T-cell (primary cell): ENCODE measurements around the gene CFLAR. TPM values are rescaled to one million over a fixed set of nuclear protein-coding genes. Genes with fewer than 3 reads are reported as not detected.

Source experiments
- ATAC-seq, 4 experiments: fragments of 200-7000 bp in 3 of 4; fragments of 150-1000 bp in 1 of 4; cut with Tn5 transposase; replicated peaks in 1 of 4; 1 replicate in 3 of 4; 2 replicates in 1 of 4; pipeline ENCODE4 v1.10.0; 2021; ENCODE audit warnings: moderate library complexity in 3 of 4, mild to moderate bottlenecking in 2 of 4, moderate number of reproducible peaks in 1 of 4
- CTCF ChIA-PET, 2 donors: fragments of 300-600 bp; sonication (Branson Sonifier 250); formaldehyde crosslinking; loops; one replicate each; lab custom pipeline; 2022; ENCODE audit warnings: antibody characterized with exemption in 2 of 2; lab: Charles Lee
- POLR2A ChIA-PET, 2 donors: fragments of 300-600 bp; sonication (Branson Sonifier 250); formaldehyde crosslinking; loops; one replicate each; lab custom pipeline; 2022; ENCODE audit warnings: antibody characterized with exemption in 2 of 2; lab: Charles Lee
- DNase-seq, 35 experiments: peaks; one replicate each; pipeline versions ENCODE4 v3.0.0 to v3.0.0-alpha.2; 2013 to 2023
- H3K27ac ChIP-seq: one replicate; pipeline ENCODE4 v1.5.1; 2013; ENCODE audit warnings: low read length
- H3K27me3 ChIP-seq, 2 experiments: replicated peaks in 1 of 2; 1 replicate in 1 of 2; 2 replicates in 1 of 2; pipeline versions ENCODE4 v1.6.1 to v1.7.0; 2013; ENCODE audit warnings: low read length in 1 of 2, mixed read lengths in 1 of 2; ENCODE audit not compliant: control insufficient read depth in 2 of 2, insufficient read depth in 2 of 2; ENCODE audit errors: extremely low read depth in 1 of 2
- H3K36me3 ChIP-seq, 2 donors: 1 replicate in 1 of 2; 2 replicates in 1 of 2; pipeline versions ENCODE4 v1.6.1 to v1.7.0; 2013; ENCODE audit warnings: low read length in 1 of 2; ENCODE audit not compliant: control insufficient read depth in 2 of 2, insufficient read depth in 1 of 2; ENCODE audit errors: extremely low read depth in 1 of 2
- H3K4me1 ChIP-seq, 2 experiments: 1 replicate in 1 of 2; 2 replicates in 1 of 2; pipeline versions ENCODE4 v1.6.1 to v1.7.0; 2013; ENCODE audit warnings: low read length in 2 of 2, mixed read lengths in 1 of 2; ENCODE audit not compliant: insufficient read depth in 2 of 2, control insufficient read depth in 1 of 2; ENCODE audit errors: extremely low read depth in 1 of 2
- H3K4me3 ChIP-seq, 2 donors: 1 replicate in 1 of 2; 2 replicates in 1 of 2; pipeline versions ENCODE4 v1.5.1 to v1.7.0; 2013; ENCODE audit warnings: mild to moderate bottlenecking in 2 of 2, low read length in 1 of 2, moderate library complexity in 1 of 2; ENCODE audit not compliant: control insufficient read depth in 1 of 2; ENCODE audit errors: extremely low read depth in 1 of 2
- H3K9me3 ChIP-seq: 2 replicates; pipeline ENCODE4 v1.7.0; 2013
- H3K27ac Mint-ChIP-seq, 2 donors: one replicate each; pipeline ENCODE4 v1.8.0; 2020 to 2021; ENCODE audit warnings: mild to moderate bottlenecking in 2 of 2, mixed read lengths in 2 of 2
- H3K27me3 Mint-ChIP-seq, 2 donors: one replicate each; pipeline ENCODE4 v1.8.0; 2021 to 2022; ENCODE audit warnings: mixed read lengths in 2 of 2
- H3K36me3 Mint-ChIP-seq: one replicate; pipeline ENCODE4 v1.8.0; 2021; ENCODE audit warnings: mixed read lengths
- H3K4me1 Mint-ChIP-seq, 3 donors: one replicate each; pipeline ENCODE4 v1.8.0; 2020 to 2022; ENCODE audit warnings: mixed read lengths in 3 of 3, mild to moderate bottlenecking in 1 of 3
- H3K4me3 Mint-ChIP-seq, 3 donors: one replicate each; pipeline ENCODE4 v1.8.0; 2020 to 2022; ENCODE audit warnings: mild to moderate bottlenecking in 3 of 3, mixed read lengths in 3 of 3, moderate library complexity in 3 of 3
- H3K9me3 Mint-ChIP-seq, 3 donors: one replicate each; pipeline ENCODE4 v1.8.0; 2020 to 2022; ENCODE audit warnings: mixed read lengths in 3 of 3
- WGBS: methylation state at CpG from one replicate; pipeline ENCODE4 v1.1.5; 2013; ENCODE audit warnings: missing lambda C conversion rate; ENCODE audit not compliant: insufficient coverage; 5-methylcytosine and 5-hydroxymethylcytosine counted together
- total RNA-seq, 35 experiments: library from RNA in 6 of 35; stranded (reverse) in 6 of 35; fragments of 120-200 nt in 1 of 35; gene quantifications; one replicate each; pipeline versions ENCODE4 v1.2.1 to v1.2.4 and lab custom pipeline; 2013 to 2026

The CFLAR gene
- total RNA-seq, 5 donors from 2014 or later (not counting 1 experiment from before 2014, with no cell fraction given): 188 to 217 (median 208) TPM

GRCh38 chr2:201128933-201129505 is 13.1 kb downstream of the CFLAR start:
- Histone ChIP-seq H3K36me3 (peaks cover 0 to 18% of the 10 kb centered on the region in 2 donors), H3K27me3 (no peaks in the 10 kb centered on the region), H3K27ac (peak overlapping the region; percentile 97), H3K4me1 (peaks cover 76 to 87% of the 10 kb centered on the region in 2 experiments), H3K9me3 (no peaks in the 10 kb centered on the region), H3K4me3 (peak overlapping the region in 1 of 2 donors; percentile 20)
- Mint-ChIP-seq H3K27ac (peak overlapping the region; percentile 99 to 100), H3K36me3 (peaks cover 21% of the 10 kb centered on the region), H3K4me3 (peak overlapping the region; percentile 53 to 76 (median 65)), H3K27me3 (no peaks in the 10 kb centered on the region), H3K4me1 (peaks cover 87% of the 10 kb centered on the region in 3 donors), H3K9me3 (no peaks in the 10 kb centered on the region)
- ATAC-seq (no peak), DNase-seq (peak in 1 of 35 experiments; percentile 49)
- POLR2A ChIA-PET: interaction anchor here (0.6 to 1.2 kb wide), 4 partner anchors 11 to 131 kb away, joined by 4 to 13 read pairs (median 6); partner anchors contain the start of gene CFLAR (in 1 of the 2)
- CTCF ChIA-PET: interaction anchor here in 1 of 2 donors (0.7 to 2.1 kb wide), 6 partner anchors 9 to 103 kb away, joined by 3 to 8 read pairs (median 5); partner anchors contain the start of genes CASP10 and CFLAR
- 22% methylated on average over 1 of the region's 4 CpGs for WGBS

GRCh38 chr2:201130524-201131186 is 14.7 kb downstream of the CFLAR start:
- peaks cover 29% of the 10 kb centered on the region for H3K36me3 Mint-ChIP-seq
- ATAC-seq: peak; percentile 68 to 74 (median 72)
- Histone ChIP-seq H3K4me3 (peak overlapping the region in 1 of 2 donors; percentile 8), H3K27me3 (no peaks in the 10 kb centered on the region), H3K36me3 (peaks cover 6 to 30% of the 10 kb centered on the region in 2 donors), H3K27ac (peak overlapping the region; percentile 97), H3K9me3 (no peaks in the 10 kb centered on the region), H3K4me1 (peaks cover 60 to 71% of the 10 kb centered on the region in 2 experiments)
- peak overlapping the region; percentile 54 to 73 (median 71) for H3K4me3 Mint-ChIP-seq
- 23% methylated on average over 3 of the region's 3 CpGs for WGBS
- no peaks in the 10 kb centered on the region for H3K9me3 Mint-ChIP-seq
- peak in 13 of 35 experiments; percentile 8 to 68 (median 34) for DNase-seq
- H3K27ac Mint-ChIP-seq: peak overlapping the region; percentile 99 to 100
- CTCF ChIA-PET: interaction anchor here (0.6 to 3.1 kb wide), 10 partner anchors 8 to 1138 kb away, joined by 3 to 9 read pairs (median 4); partner anchors contain the start of gene CFLAR (in 1 of the 2)
- peaks cover 76 to 80% (median 77%) of the 10 kb centered on the region in 3 donors for H3K4me1 Mint-ChIP-seq
- POLR2A ChIA-PET: interaction anchor here (0.5 to 2.3 kb wide), 7 partner anchors 11 to 279 kb away, joined by 3 to 20 read pairs (median 4); partner anchors contain the start of gene CFLAR (in 1 of the 2)
- H3K27me3 Mint-ChIP-seq: no peaks in the 10 kb centered on the region

GRCh38 chr2:201132518-201132917 is 16.6 kb downstream of the CFLAR start:
- Histone ChIP-seq H3K4me1 (peaks cover 44 to 56% of the 10 kb centered on the region in 2 experiments), H3K9me3 (no peaks in the 10 kb centered on the region), H3K4me3 (no peak overlapping the region), H3K36me3 (peaks cover 7 to 48% of the 10 kb centered on the region in 2 donors), H3K27me3 (no peaks in the 10 kb centered on the region), H3K27ac (peak overlapping the region; percentile 97)
- peaks cover 62 to 74% (median 67%) of the 10 kb centered on the region in 3 donors for H3K4me1 Mint-ChIP-seq
- H3K4me3 Mint-ChIP-seq: peak overlapping the region in 2 of 3 donors; percentile 3 to 53
- no CpG with 5 or more reads among the region's 1 CpG for whole genome bisulfite sequencing
- no peaks in the 10 kb centered on the region for H3K9me3 Mint-ChIP-seq
- ATAC-seq: no peak
- no peak for DNase-seq
- H3K27me3 Mint-ChIP-seq: no peaks in the 10 kb centered on the region
- ChIA-PET CTCF (interaction anchor here in 1 of 2 donors (1.3 to 3.1 kb wide), 3 partner anchors 12 to 100 kb away, joined by 5 to 9 read pairs (median 6); no protein-coding TSS in a partner anchor), POLR2A (interaction anchor here in 1 of 2 donors (0.5 to 0.6 kb wide), 2 partner anchors 12 to 14 kb away, joined by 3 to 4 read pairs; no protein-coding TSS in a partner anchor)
- peaks cover 44% of the 10 kb centered on the region for H3K36me3 Mint-ChIP-seq
- peak overlapping the region; percentile 99 to 100 for H3K27ac Mint-ChIP-seq

- no peaks in the 10 kb centered on the region for H3K9me3 ChIP-seq
- H3K36me3 ChIP-seq: peaks cover 12 to 74% of the 10 kb centered on the region in 2 donors
- 100% methylated on average over 2 of the region's 4 CpGs for WGBS
- H3K4me1 ChIP-seq: peaks cover 22 to 41% of the 10 kb centered on the region in 2 experiments
- Mint-ChIP-seq H3K27me3 (no peaks in the 10 kb centered on the region), H3K36me3 (peaks cover 64% of the 10 kb centered on the region), H3K4me3 (no peak overlapping the region), H3K4me1 (peaks cover 48 to 66% (median 54%) of the 10 kb centered on the region in 3 donors), H3K27ac (peak overlapping the region; percentile 71 to 87), H3K9me3 (no peaks in the 10 kb centered on the region)
- no peak for ATAC-seq
- no peak overlapping the region for H3K27ac ChIP-seq
- no peak for DNase-seq
- no peak overlapping the region for H3K4me3 ChIP-seq
- POLR2A ChIA-PET: interaction anchor here in 1 of 2 donors (0.6 kb wide), 1 partner anchor 9 kb away, joined by 3 read pairs; no protein-coding TSS in a partner anchor
- CTCF ChIA-PET: interaction anchor here (0.7 to 1.3 kb wide), 3 partner anchors 63 to 97 kb away, joined by 3 to 4 read pairs (median 3); no protein-coding TSS in a partner anchor
- no peaks in the 10 kb centered on the region for H3K27me3 ChIP-seq
Observed at GRCh38 chr2:201135386-201135785, 19.4 kb downstream of the CFLAR start.

- no peaks in the 10 kb centered on the region for H3K9me3 ChIP-seq
- ChIA-PET CTCF (no interaction called here), POLR2A (no interaction called here)
- Mint-ChIP-seq H3K4me3 (no peak overlapping the region), H3K27me3 (no peaks in the 10 kb centered on the region), H3K9me3 (no peaks in the 10 kb centered on the region), H3K36me3 (peaks cover 64% of the 10 kb centered on the region), H3K27ac (peak overlapping the region; percentile 71 to 87), H3K4me1 (peaks cover 32 to 53% (median 39%) of the 10 kb centered on the region in 3 donors)
- WGBS: 89% methylated on average over 3 of the region's 3 CpGs
- no peak for ATAC-seq
- no peak overlapping the region for H3K27ac ChIP-seq
- H3K4me1 ChIP-seq: peaks cover 8 to 26% of the 10 kb centered on the region in 2 experiments
- no peak for DNase-seq
- no peaks in the 10 kb centered on the region for H3K27me3 ChIP-seq
- H3K4me3 ChIP-seq: no peak overlapping the region
- H3K36me3 ChIP-seq: peaks cover 12 to 86% of the 10 kb centered on the region in 2 donors
Observed at GRCh38 chr2:201136889-201137321, 20.9 kb downstream of the CFLAR start.
